ENCODE measurements around the gene ANKRD26. TPM values are rescaled to one million over a fixed set of nuclear protein-coding genes. Genes with fewer than 3 reads are reported as not detected.

The ANKRD26 gene
- polyA plus RNA-seq, 1 of the 3 experiments (the other 2 are of a cell fraction), result 1.0 TPM

DNA sequence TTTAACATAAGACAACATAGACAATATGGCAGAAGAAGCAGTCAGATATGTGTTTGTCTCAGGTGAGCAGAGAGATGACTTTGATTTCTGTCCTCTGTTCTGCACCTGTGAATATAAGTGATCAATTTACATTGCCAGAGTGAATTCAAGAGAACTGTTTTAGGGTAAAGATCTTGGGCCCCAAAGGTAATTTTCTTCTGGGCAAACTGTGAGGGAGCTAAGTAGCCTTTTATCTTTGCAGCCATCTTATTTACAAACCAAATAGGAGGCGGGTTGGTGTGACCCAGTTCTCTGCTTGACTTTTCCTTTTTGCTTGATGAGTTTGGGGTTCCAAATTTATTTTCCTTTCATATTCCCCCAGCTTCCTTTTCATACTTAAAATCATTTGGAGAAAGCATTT is 118.2 kb downstream of the ANKRD26 start (continued):
- TF ChIP-seq, protein P1, sequence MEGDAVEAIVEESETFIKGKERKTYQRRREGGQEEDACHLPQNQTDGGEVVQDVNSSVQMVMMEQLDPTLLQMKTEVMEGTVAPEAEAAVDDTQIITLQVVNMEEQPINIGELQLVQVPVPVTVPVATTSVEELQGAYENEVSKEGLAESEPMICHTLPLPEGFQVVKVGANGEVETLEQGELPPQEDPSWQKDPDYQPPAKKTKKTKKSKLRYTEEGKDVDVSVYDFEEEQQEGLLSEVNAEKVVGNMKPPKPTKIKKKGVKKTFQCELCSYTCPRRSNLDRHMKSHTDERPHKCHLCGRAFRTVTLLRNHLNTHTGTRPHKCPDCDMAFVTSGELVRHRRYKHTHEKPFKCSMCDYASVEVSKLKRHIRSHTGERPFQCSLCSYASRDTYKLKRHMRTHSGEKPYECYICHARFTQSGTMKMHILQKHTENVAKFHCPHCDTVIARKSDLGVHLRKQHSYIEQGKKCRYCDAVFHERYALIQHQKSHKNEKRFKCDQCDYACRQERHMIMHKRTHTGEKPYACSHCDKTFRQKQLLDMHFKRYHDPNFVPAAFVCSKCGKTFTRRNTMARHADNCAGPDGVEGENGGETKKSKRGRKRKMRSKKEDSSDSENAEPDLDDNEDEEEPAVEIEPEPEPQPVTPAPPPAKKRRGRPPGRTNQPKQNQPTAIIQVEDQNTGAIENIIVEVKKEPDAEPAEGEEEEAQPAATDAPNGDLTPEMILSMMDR (IDR thresholded peaks at IDR 0.05), result no peak
- TF ChIP-seq TAF1 (IDR thresholded peaks at IDR 0.05; ENCODE audit: borderline replicate concordance, low read depth, low read length), result no peak
- TF ChIP-seq GABPA (IDR thresholded peaks at IDR 0.05; ENCODE audit: low read depth), result no peak
- no peak for TF ChIP-seq EZH2phosphoT487 (IDR thresholded peaks at IDR 0.05; ENCODE audit: borderline replicate concordance, low read depth)
- TF ChIP-seq MXI1 (IDR thresholded peaks at IDR 0.05; ENCODE audit: low read depth, low read length), result no peak
- TF ChIP-seq NFIC (IDR thresholded peaks at IDR 0.05; ENCODE audit: borderline replicate concordance), result no peak

DNA sequence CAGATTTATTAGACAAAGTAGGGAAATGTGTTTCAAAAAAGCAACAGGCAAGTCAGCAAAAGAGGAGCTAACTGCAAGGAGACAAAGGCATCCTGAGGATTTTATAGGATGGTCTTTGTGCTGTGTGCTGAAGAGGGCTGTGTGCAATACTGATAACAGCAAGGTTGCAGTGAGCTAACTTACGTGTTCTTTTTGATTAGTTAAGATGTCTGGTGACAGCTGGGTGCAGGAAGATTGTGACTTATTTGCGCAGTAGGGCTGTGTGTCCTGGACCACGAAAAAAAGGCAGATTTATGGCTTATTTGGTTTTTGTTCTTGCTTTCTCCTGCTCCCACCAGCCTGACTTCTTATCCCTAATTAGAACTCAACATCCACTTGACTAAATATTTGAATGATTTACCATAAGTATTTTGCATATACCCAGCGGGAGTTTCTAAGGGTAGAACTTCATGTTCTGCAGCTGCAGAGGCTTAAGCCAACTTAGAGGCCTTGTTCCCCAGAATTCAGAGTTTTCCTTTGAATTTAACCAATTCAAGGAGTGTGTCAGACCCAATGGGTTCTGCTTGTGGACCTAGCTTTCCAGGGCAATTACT is 119.0 kb downstream of the ANKRD26 start:
- H3K27ac ChIP-seq (ENCODE audit: low read depth in 2 of 2, low read length in 1 of 2), result no peak overlapping the region
- H3K9me3 ChIP-seq, result no peaks in the 10 kb centered on the region
- H3K9ac ChIP-seq, result no peak overlapping the region
- no peaks in the 10 kb centered on the region for H3K36me3 ChIP-seq (replicated peaks in 1 of 2; ENCODE audit: control insufficient read depth in 1 of 2, insufficient read depth in 2 of 2, low read length in 1 of 2)
- ChIA-PET CTCF (no interaction called here), POLR2A (no interaction called here)
- no peak overlapping the region for H3K4me2 ChIP-seq
- DNase-seq, result no peak
- no peaks in the 10 kb centered on the region for H3K27me3 ChIP-seq (ENCODE audit: insufficient read depth)
- no peak overlapping the region for H3K4me3 ChIP-seq (ENCODE audit: low read depth in 2 of 2, low read length in 1 of 2)
- H4K20me1 ChIP-seq (ENCODE audit: insufficient read depth), result no peaks in the 10 kb centered on the region
- no peak overlapping the region for H2AFZ ChIP-seq (ENCODE audit: low read depth)
- 37% methylated on average over 4 of the region's 4 CpGs for WGBS (ENCODE audit: low lambda C conversion rate)
- no peaks in the 10 kb centered on the region for H3K79me2 ChIP-seq (ENCODE audit: insufficient read depth)
- H3K4me1 ChIP-seq (ENCODE audit: control insufficient read depth in 1 of 2, insufficient read depth in 2 of 2, low read depth in 1 of 2, low read length in 1 of 2), result peaks cover 0 to 2% of the 10 kb centered on the region in 2 experiments; a peak in 1 of 4 replicates
- no peaks in the 10 kb centered on the region for H3F3A ChIP-seq (replicated peaks; ENCODE audit: insufficient read depth)
- TF ChIP-seq GATA2 (CRISPR knock-in tag; IDR thresholded peaks at IDR 0.05), result no peak
- no peak for TF ChIP-seq TEAD4 (IDR thresholded peaks at IDR 0.05; ENCODE audit: borderline replicate concordance, insufficient read depth)
- TF ChIP-seq NRF1 (IDR thresholded peaks at IDR 0.05; ENCODE audit: low read depth, low read length), result no peak
- TF ChIP-seq, protein P2, sequence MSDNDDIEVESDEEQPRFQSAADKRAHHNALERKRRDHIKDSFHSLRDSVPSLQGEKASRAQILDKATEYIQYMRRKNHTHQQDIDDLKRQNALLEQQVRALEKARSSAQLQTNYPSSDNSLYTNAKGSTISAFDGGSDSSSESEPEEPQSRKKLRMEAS (IDR thresholded peaks at IDR 0.05; ENCODE audit: low read depth), result no peak
- TF ChIP-seq RFX5 (IDR thresholded peaks at IDR 0.05; ENCODE audit: low read length), result no peak
- no peak for TF ChIP-seq MEF2A (IDR thresholded peaks at IDR 0.05; ENCODE audit: borderline replicate concordance, low read depth)
- TF ChIP-seq, protein P3, sequence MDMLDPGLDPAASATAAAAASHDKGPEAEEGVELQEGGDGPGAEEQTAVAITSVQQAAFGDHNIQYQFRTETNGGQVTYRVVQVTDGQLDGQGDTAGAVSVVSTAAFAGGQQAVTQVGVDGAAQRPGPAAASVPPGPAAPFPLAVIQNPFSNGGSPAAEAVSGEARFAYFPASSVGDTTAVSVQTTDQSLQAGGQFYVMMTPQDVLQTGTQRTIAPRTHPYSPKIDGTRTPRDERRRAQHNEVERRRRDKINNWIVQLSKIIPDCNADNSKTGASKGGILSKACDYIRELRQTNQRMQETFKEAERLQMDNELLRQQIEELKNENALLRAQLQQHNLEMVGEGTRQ (IDR thresholded peaks at IDR 0.05; ENCODE audit: borderline replicate concordance, low read depth, low read length), result no peak
- no peak for TF ChIP-seq RAD21 (IDR thresholded peaks at IDR 0.05; ENCODE audit: low read length)
- TF ChIP-seq, protein P4, sequence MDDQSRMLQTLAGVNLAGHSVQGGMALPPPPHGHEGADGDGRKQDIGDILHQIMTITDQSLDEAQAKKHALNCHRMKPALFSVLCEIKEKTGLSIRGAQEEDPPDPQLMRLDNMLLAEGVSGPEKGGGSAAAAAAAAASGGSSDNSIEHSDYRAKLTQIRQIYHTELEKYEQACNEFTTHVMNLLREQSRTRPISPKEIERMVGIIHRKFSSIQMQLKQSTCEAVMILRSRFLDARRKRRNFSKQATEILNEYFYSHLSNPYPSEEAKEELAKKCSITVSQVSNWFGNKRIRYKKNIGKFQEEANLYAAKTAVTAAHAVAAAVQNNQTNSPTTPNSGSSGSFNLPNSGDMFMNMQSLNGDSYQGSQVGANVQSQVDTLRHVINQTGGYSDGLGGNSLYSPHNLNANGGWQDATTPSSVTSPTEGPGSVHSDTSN (IDR thresholded peaks at IDR 0.05), result no peak
- no peak for TF ChIP-seq SMC3 (IDR thresholded peaks at IDR 0.05; ENCODE audit: low read depth, low read length)
- TF ChIP-seq GABPA (IDR thresholded peaks at IDR 0.05; ENCODE audit: low read depth), result no peak
- no peak for TF ChIP-seq YY1 (IDR thresholded peaks at IDR 0.05; ENCODE audit: low read depth)
- TF ChIP-seq FOSL2 (IDR thresholded peaks at IDR 0.05; ENCODE audit: borderline replicate concordance, low read depth), result no peak
- TF ChIP-seq NFIC (IDR thresholded peaks at IDR 0.05; ENCODE audit: borderline replicate concordance), result no peak
- no peak for TF ChIP-seq ELF1 (IDR thresholded peaks at IDR 0.05)
- no peak for TF ChIP-seq TCF12 (IDR thresholded peaks at IDR 0.05)
- TF ChIP-seq, protein P5, sequence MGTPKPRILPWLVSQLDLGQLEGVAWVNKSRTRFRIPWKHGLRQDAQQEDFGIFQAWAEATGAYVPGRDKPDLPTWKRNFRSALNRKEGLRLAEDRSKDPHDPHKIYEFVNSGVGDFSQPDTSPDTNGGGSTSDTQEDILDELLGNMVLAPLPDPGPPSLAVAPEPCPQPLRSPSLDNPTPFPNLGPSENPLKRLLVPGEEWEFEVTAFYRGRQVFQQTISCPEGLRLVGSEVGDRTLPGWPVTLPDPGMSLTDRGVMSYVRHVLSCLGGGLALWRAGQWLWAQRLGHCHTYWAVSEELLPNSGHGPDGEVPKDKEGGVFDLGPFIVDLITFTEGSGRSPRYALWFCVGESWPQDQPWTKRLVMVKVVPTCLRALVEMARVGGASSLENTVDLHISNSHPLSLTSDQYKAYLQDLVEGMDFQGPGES (IDR thresholded peaks at IDR 0.05; ENCODE audit: low read depth, low read length), result no peak
- H3K9me2 ChIP-seq, result no peaks in the 10 kb centered on the region

Data from SK-N-SH (cell line).